ENCODE data around the gene CISD3.

Gene CISD3

GRCh38 chr17:38729886-38730525 is at the start of gene CISD3:
CISD3 (plus strand) TSS chr17:38730341; CDS start chr17:38730359, 18 bp downstream.
- peak; percentile 75 for DNase-seq (ENCODE audit: low read depth)
- TF ChIP-seq CTCF (conservative IDR thresholded peaks at IDR 0.05; ENCODE audit: control insufficient read depth, insufficient read depth, low read depth, low read length), result no peak
- H3K4me3 ChIP-seq (ENCODE audit: control insufficient read depth, low read depth, low read length), result peak within 1 kb of the TSS; percentile 73

DNA sequence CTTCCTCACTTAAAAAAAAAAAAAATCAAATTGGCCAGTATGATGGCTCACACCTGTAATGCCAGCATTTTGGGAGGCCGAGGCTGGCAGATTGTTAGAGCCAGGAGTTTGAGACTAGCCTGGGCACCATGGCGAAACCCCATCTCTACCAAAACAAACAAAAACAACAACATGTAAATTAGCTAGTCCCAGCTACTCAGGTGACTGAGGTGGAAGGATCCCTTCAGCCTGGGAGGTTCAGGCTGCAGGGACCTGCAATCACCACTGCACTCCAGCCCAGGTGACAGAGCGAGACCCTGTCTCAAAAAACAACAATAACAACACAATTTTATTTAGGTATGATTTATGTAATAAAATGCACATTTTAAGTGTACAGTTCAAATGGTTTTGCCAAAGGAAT is 49.0 kb upstream of the CISD3 start:
- DNase-seq (ENCODE audit: low read depth), result no peak
- no peak for TF ChIP-seq CTCF (conservative IDR thresholded peaks at IDR 0.05; ENCODE audit: control insufficient read depth, insufficient read depth, low read depth, low read length)
- no peak overlapping the region for H3K4me3 ChIP-seq (ENCODE audit: control insufficient read depth, low read depth, low read length)

DNA sequence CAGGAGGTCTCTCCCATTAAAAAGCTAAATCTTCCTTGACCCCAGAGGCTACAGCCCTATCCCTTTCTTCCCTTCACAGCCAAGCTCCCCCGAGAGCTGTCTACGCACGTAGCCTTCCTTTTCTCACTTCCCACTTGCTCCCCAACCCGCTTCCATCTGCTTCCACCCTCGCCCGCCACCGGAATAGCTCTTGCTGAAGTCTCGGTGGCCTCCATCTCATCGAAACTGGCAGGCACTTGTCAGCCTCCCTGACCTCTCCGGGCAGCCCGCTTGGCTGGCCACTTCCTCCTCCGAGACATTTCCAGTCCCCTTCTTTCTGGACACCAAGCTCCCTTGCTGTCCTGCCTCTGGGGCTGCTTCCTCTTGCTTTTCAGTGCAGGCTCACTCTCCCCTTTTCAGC is 44.6 kb upstream of the CISD3 start:
- DNase-seq (ENCODE audit: low read depth), result no peak
- H3K4me3 ChIP-seq (ENCODE audit: control insufficient read depth, low read depth, low read length), result no peak overlapping the region
- no peak for TF ChIP-seq CTCF (conservative IDR thresholded peaks at IDR 0.05; ENCODE audit: control insufficient read depth, insufficient read depth, low read depth, low read length)

GRCh38 chr17:38687286-38687685 is 42.9 kb upstream of the CISD3 start:
- no peak overlapping the region for H3K4me3 ChIP-seq (ENCODE audit: control insufficient read depth, low read depth, low read length)
- TF ChIP-seq CTCF (conservative IDR thresholded peaks at IDR 0.05; ENCODE audit: control insufficient read depth, insufficient read depth, low read depth, low read length), result no peak
- DNase-seq (ENCODE audit: low read depth), result peak; percentile 71

DNA sequence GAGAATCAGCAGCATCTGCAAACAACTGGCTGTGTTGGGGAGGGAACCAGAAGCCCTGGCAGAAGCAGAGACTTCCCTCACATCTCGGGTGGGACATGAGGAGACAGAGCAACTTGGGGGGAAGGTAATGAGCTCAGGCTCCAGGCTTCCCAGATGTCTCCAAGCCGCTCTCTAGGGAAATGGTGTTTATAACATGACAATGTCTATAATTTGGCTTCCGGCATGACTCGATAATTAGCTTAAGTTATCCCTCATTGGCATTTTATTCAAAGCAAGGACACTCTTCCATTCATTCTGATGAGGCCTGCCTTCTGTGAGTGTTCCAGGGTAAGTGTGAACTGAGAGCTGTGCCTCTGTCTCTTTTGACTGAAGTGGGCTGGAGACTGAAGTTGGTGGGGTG is 39.8 kb upstream of the CISD3 start:
- DNase-seq (ENCODE audit: low read depth), result no peak
- no peak for TF ChIP-seq CTCF (conservative IDR thresholded peaks at IDR 0.05; ENCODE audit: control insufficient read depth, insufficient read depth, low read depth, low read length)

GRCh38 chr17:38691154-38691553 is 39.0 kb upstream of the CISD3 start:
- TF ChIP-seq CTCF (conservative IDR thresholded peaks at IDR 0.05; ENCODE audit: control insufficient read depth, insufficient read depth, low read depth, low read length), result no peak
- no peak overlapping the region for H3K4me3 ChIP-seq (ENCODE audit: control insufficient read depth, low read depth, low read length)
- DNase-seq (ENCODE audit: low read depth), result no peak

More for the DNA sequence above, 39.8 kb upstream of the CISD3 start:
- H3K4me3 ChIP-seq (ENCODE audit: control insufficient read depth, low read depth, low read length), result no peak overlapping the region

Data from fibroblast of mammary gland (primary cell).